Upper lobe of left lung (tissue), 4 donors: ENCODE results near the gene TBX21.

ENCODE experiments used
- CTCF ChIP-seq, 6 experiments: fragments of 450-650 bp in 4 of 6; fragments of 200-600 bp in 2 of 6; sonication (generic) in 2 of 6; IDR thresholded peaks; one replicate each; pipeline ENCODE4 v1.5.1; 2016 to 2019; ENCODE audit warnings: antibody characterized with exemption in 6 of 6
- POLR2AphosphoS5 ChIP-seq, 2 donors: sonication (generic); formaldehyde crosslinking; IDR thresholded peaks; one replicate each; pipeline ENCODE4 v1.5.1; 2017; ENCODE audit warnings: antibody characterized with exemption in 2 of 2

DNA sequence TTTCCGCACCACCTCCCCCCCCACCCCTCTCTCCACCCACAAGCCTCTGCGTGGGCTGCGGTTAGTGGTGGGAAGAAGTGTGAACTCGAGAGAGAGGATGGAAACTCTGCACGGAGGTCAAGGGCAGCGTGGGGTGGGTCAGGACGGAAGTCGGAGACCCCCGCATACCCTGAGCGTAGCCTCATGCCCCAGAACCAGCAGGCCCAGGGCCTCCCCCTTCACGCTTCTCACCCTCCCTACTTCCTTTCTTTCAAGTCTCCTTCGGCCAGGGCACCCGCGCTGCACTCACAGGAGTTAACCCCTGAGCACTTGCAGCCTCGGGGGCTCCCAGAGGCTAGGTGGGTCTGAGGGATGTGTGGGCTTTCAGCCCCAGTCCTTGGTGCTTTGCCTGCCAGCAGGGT, 29.8 kb upstream of the TBX21 start:
- no peak for TF ChIP-seq POLR2AphosphoS5 (IDR thresholded peaks at IDR 0.05)
- no peak for TF ChIP-seq CTCF (IDR thresholded peaks at IDR 0.05)
